ENCODE data around the gene TCF23. TPM values are rescaled to one million over a fixed set of nuclear protein-coding genes. Genes with fewer than 3 reads are reported as not detected.

Gene TCF23
- total and polyA plus RNA-seq, 10 donors = 0.27 to 14.8 (median 2.9) TPM

GRCh38 chr2:27201675-27202074 is 52.9 kb downstream of the TCF23 start:
- Histone ChIP-seq H3K27me3 (replicated peaks in 1 of 7) (no peaks in the 10 kb centered on the region), H3K9me3 (no peaks in the 10 kb centered on the region), H3K4me1 (no peaks in the 10 kb centered on the region), H3K4me3 (no peak overlapping the region), H3K36me3 (peaks cover 0 to 78% (median 69%) of the 10 kb centered on the region in 6 donors), H3K27ac (no peak overlapping the region)
- no peak for DNase-seq
- WGBS, 5 donors = 80 to 99% (median 96%) methylated on average over 7 of the region's 7 CpGs
- TF ChIP-seq CTCF (IDR thresholded peaks at IDR 0.05 in 8 of 11, conservative IDR thresholded peaks at IDR 0.05 in 3 of 11) = no peak
- no peak for TF ChIP-seq POLR2AphosphoS5 (IDR thresholded peaks at IDR 0.05)
- no peak for TF ChIP-seq POLR2A (IDR thresholded peaks at IDR 0.05)
- intact Hi-C loops (cut with DNase I; ENCODE audit: low total_unique reads) = no loop called here

DNA sequence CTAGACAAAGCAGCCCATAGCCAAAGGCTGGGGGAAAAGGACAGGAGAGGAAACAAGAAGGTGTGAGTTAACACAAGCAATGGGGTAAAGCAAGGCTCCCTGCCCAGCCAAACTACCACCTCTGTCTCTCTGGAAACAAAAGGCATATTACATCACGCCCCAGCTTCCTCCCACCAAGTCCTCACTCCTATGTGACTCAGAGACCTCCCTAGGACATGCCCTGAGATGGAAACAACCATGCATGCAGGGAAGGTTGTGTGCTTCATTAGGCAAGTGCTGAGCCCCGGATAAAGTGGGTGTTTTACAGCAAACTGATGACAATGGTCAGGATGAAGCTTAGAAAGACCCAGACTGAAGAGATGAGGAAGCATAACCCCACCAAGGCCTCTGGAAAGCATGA is 54.0 kb downstream of the TCF23 start:
- H3K9me3 ChIP-seq = no peaks in the 10 kb centered on the region
- intact Hi-C loops (cut with DNase I; ENCODE audit: low total_unique reads) = no loop called here
- no peak overlapping the region for H3K4me3 ChIP-seq
- 70 to 92% (median 78%) methylated on average over 2 of the region's 2 CpGs for WGBS, 5 donors
- no peak for DNase-seq
- no peaks in the 10 kb centered on the region for H3K4me1 ChIP-seq
- no peaks in the 10 kb centered on the region for H3K27me3 ChIP-seq (replicated peaks in 1 of 7)
- TF ChIP-seq POLR2A (IDR thresholded peaks at IDR 0.05) = no peak
- no peak for TF ChIP-seq CTCF (IDR thresholded peaks at IDR 0.05 in 8 of 11, conservative IDR thresholded peaks at IDR 0.05 in 3 of 11)
- no peak for TF ChIP-seq POLR2AphosphoS5 (IDR thresholded peaks at IDR 0.05)
- peaks cover 0 to 90% (median 81%) of the 10 kb centered on the region in 6 donors for H3K36me3 ChIP-seq
- no peak overlapping the region for H3K27ac ChIP-seq

GRCh38 chr2:27203741-27204140 is 54.9 kb downstream of the TCF23 start:
- intact Hi-C loops (cut with DNase I; ENCODE audit: low total_unique reads) = no loop called here
- H3K27me3 ChIP-seq (replicated peaks in 1 of 7) = no peaks in the 10 kb centered on the region
- H3K27ac ChIP-seq = no peak overlapping the region
- no peak overlapping the region for H3K4me3 ChIP-seq
- H3K9me3 ChIP-seq = no peaks in the 10 kb centered on the region
- H3K36me3 ChIP-seq = peaks cover 0 to 99% (median 84%) of the 10 kb centered on the region in 6 donors
- TF ChIP-seq POLR2AphosphoS5 (IDR thresholded peaks at IDR 0.05) (no peak), CTCF (IDR thresholded peaks at IDR 0.05 in 8 of 11, conservative IDR thresholded peaks at IDR 0.05 in 3 of 11) (no peak), POLR2A (IDR thresholded peaks at IDR 0.05) (no peak)
- WGBS, 5 donors = 92 to 100% (median 95%) methylated on average over 7 to 9 of the region's 9 CpGs
- H3K4me1 ChIP-seq = no peaks in the 10 kb centered on the region
- no peak for DNase-seq

DNA sequence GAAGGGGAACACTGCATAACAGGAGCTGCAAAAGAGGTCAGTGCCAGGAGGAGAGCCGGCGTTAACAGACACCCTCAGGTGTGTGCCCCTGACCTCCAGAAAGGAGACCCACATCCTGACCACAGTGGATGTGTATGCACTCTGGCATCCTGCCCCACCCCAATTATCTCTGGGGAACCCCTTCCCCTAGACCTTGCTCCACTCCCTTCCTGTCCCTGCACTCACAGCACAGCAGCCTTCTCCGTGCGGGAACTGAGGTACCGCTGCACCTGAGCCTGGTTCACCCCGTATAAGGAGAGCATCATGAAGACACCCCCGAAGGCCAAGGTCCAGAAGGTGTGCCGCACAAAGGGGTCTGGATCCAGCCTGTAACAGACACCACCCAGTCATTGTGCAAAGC is 55.8 kb downstream of the TCF23 start:
- 87 to 98% (median 91%) methylated on average over 8 of the region's 8 CpGs for WGBS, 5 donors
- intact Hi-C loops (cut with DNase I; ENCODE audit: low total_unique reads) = no loop called here
- no peak for TF ChIP-seq POLR2AphosphoS5 (IDR thresholded peaks at IDR 0.05)
- no peak for TF ChIP-seq CTCF (IDR thresholded peaks at IDR 0.05 in 8 of 11, conservative IDR thresholded peaks at IDR 0.05 in 3 of 11)
- no peak for TF ChIP-seq POLR2A (IDR thresholded peaks at IDR 0.05)

More for the DNA sequence above, 55.8 kb downstream of the TCF23 start:
- Histone ChIP-seq H3K4me3 (no peak overlapping the region), H3K27ac (no peak overlapping the region), H3K27me3 (replicated peaks in 1 of 7) (no peaks in the 10 kb centered on the region), H3K36me3 (peaks cover 0 to 100% (median 83%) of the 10 kb centered on the region in 6 donors), H3K4me1 (peaks cover 0 to 3% (median 0%) of the 10 kb centered on the region in 6 donors), H3K9me3 (no peaks in the 10 kb centered on the region)
- no peak for DNase-seq
